ENCODE results near the gene CLINT1. TPM values are rescaled to one million over a fixed set of nuclear protein-coding genes. Genes with fewer than 3 reads are reported as not detected.

CLINT1 gene
- total RNA-seq, 1 experiment from 2014 or later: 69.2 TPM

- Histone ChIP-seq H4K20me1 (ENCODE audit: insufficient read depth) (no peaks in the 10 kb centered on the region), H3K4me3 (replicated peaks in 1 of 2; ENCODE audit: low read depth in 1 of 2, low read length in 2 of 2) (no peak overlapping the region), H3K79me2 (ENCODE audit: insufficient read depth, low read length) (no peaks in the 10 kb centered on the region), H3K4me2 (ENCODE audit: low read length) (no peak overlapping the region), H3K9ac (ENCODE audit: low read length) (no peak overlapping the region), H3K9me2 (ENCODE audit: insufficient read depth) (no peaks in the 10 kb centered on the region), H3K27ac (ENCODE audit: low read depth, low read length) (no peak overlapping the region), H3K27me3 (ENCODE audit: insufficient read depth, low read length) (no peaks in the 10 kb centered on the region), H3K4me1 (ENCODE audit: control insufficient read depth in 1 of 2, insufficient read depth in 2 of 2, low read length in 2 of 2) (no peaks in the 10 kb centered on the region), H3K9me3 (ENCODE audit: control insufficient read depth in 1 of 2, insufficient read depth in 1 of 2, low read depth in 1 of 2, low read length in 2 of 2) (no peaks in the 10 kb centered on the region), H3K36me3 (ENCODE audit: control insufficient read depth in 1 of 2, insufficient read depth in 2 of 2, low read length in 2 of 2) (no peaks in the 10 kb centered on the region), H2AFZ (ENCODE audit: low read depth, low read length, poor library complexity, severe bottlenecking) (no peak overlapping the region)
- ATAC-seq (no peak), DNase-seq (ENCODE audit: low read depth, low spot score) (no peak)
- CTCF ChIA-PET: no interaction called here
- intact Hi-C loops (cut with micrococcal nuclease): no loop called here
- TF ChIP-seq, protein P1, sequence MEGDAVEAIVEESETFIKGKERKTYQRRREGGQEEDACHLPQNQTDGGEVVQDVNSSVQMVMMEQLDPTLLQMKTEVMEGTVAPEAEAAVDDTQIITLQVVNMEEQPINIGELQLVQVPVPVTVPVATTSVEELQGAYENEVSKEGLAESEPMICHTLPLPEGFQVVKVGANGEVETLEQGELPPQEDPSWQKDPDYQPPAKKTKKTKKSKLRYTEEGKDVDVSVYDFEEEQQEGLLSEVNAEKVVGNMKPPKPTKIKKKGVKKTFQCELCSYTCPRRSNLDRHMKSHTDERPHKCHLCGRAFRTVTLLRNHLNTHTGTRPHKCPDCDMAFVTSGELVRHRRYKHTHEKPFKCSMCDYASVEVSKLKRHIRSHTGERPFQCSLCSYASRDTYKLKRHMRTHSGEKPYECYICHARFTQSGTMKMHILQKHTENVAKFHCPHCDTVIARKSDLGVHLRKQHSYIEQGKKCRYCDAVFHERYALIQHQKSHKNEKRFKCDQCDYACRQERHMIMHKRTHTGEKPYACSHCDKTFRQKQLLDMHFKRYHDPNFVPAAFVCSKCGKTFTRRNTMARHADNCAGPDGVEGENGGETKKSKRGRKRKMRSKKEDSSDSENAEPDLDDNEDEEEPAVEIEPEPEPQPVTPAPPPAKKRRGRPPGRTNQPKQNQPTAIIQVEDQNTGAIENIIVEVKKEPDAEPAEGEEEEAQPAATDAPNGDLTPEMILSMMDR (IDR thresholded peaks at IDR 0.05 in 2 of 3, conservative IDR thresholded peaks at IDR 0.05 in 1 of 3; ENCODE audit: borderline replicate concordance in 1 of 3, insufficient read depth in 1 of 3, low read depth in 2 of 3, low read length in 2 of 3): no peak
- TF ChIP-seq REST (IDR thresholded peaks at IDR 0.05; ENCODE audit: low read depth) (no peak), TCF7L2 (IDR thresholded peaks at IDR 0.05; ENCODE audit: borderline replicate concordance, extremely low read depth, insufficient read depth, insufficient read length) (no peak), ZFX (IDR thresholded peaks at IDR 0.05) (no peak), POLR2A (IDR thresholded peaks at IDR 0.05; ENCODE audit: borderline replicate concordance, extremely low read depth, insufficient read depth, insufficient read length) (no peak), EZH2phosphoT487 (IDR thresholded peaks at IDR 0.05; ENCODE audit: borderline replicate concordance) (no peak), CEBPB (IDR thresholded peaks at IDR 0.05; ENCODE audit: low read depth) (no peak), FOSL1 (IDR thresholded peaks at IDR 0.05; ENCODE audit: low read depth) (no peak), CBX3 (IDR thresholded peaks at IDR 0.05; ENCODE audit: low read depth) (no peak), POLR2AphosphoS5 (IDR thresholded peaks at IDR 0.05; ENCODE audit: low read depth, low read length) (no peak), EZH2 (IDR thresholded peaks at IDR 0.05) (no peak), SRF (IDR thresholded peaks at IDR 0.05; ENCODE audit: low read depth) (no peak)
- TF ChIP-seq, protein P2, sequence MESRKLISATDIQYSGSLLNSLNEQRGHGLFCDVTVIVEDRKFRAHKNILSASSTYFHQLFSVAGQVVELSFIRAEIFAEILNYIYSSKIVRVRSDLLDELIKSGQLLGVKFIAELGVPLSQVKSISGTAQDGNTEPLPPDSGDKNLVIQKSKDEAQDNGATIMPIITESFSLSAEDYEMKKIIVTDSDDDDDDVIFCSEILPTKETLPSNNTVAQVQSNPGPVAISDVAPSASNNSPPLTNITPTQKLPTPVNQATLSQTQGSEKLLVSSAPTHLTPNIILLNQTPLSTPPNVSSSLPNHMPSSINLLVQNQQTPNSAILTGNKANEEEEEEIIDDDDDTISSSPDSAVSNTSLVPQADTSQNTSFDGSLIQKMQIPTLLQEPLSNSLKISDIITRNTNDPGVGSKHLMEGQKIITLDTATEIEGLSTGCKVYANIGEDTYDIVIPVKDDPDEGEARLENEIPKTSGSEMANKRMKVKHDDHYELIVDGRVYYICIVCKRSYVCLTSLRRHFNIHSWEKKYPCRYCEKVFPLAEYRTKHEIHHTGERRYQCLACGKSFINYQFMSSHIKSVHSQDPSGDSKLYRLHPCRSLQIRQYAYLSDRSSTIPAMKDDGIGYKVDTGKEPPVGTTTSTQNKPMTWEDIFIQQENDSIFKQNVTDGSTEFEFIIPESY (IDR thresholded peaks at IDR 0.05; ENCODE audit: extremely low read depth, insufficient replicate concordance, low read length): no peak
- TF ChIP-seq, protein P3, sequence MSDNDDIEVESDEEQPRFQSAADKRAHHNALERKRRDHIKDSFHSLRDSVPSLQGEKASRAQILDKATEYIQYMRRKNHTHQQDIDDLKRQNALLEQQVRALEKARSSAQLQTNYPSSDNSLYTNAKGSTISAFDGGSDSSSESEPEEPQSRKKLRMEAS (IDR thresholded peaks at IDR 0.05): no peak
- POLR2A ChIA-PET: no interaction called here
- RAD21 ChIA-PET (ENCODE audit: low non-redundant PET in 1 of 2, low total read pairs in 2 of 2, uncharacterized antibody in 2 of 2, unreplicated experiment in 2 of 2): no interaction called here
- no TSS peak for BruUV-seq (replicated peaks)
These were observed 41.7 kb upstream of the CLINT1 start for GRCh38 chr5:157900644-157901043.

Measured in HCT116 (cell line).